HCT116 (cell line): ENCODE measurements around the gene RCN2. TPM values are rescaled to one million over a fixed set of nuclear protein-coding genes. Genes with fewer than 3 reads are reported as not detected.

Source experiments
- total RNA-seq: library from RNA; stranded (reverse); gene quantifications from one replicate; pipeline ENCODE4 v1.2.1, GENCODE V29; 2021; ENCODE audit not compliant: unreplicated experiment

Gene RCN2
- total RNA-seq, 1 experiment from 2014 or later: 71.5 TPM

Other genes starting within 250 kb of the RCN2 start
- gene SCAPER, start 26.4 kb upstream of the RCN2 start, total RNA-seq: 14.7 TPM
- 0.79 TPM for gene PSTPIP1, start 63.4 kb downstream of the RCN2 start, total RNA-seq
- gene TSPAN3, start 139.4 kb downstream of the RCN2 start, total RNA-seq: 140 TPM